HG02884 (cell line): ENCODE measurements around the gene ZFYVE27.
"Not testable (repeated sequence)": the region's sequence is repeated elsewhere in the genome, so short reads cannot be mapped to it uniquely, and the experiment has no call there.

Source experiments
- ATAC-seq: cut with Tn5 transposase; IDR thresholded peaks from one replicate; pipeline ENCODE4 v1.9.1; 2021; ENCODE audit warnings: mild to moderate bottlenecking, moderate library complexity; ENCODE audit not compliant: unreplicated experiment

ZFYVE27 gene, protein sequence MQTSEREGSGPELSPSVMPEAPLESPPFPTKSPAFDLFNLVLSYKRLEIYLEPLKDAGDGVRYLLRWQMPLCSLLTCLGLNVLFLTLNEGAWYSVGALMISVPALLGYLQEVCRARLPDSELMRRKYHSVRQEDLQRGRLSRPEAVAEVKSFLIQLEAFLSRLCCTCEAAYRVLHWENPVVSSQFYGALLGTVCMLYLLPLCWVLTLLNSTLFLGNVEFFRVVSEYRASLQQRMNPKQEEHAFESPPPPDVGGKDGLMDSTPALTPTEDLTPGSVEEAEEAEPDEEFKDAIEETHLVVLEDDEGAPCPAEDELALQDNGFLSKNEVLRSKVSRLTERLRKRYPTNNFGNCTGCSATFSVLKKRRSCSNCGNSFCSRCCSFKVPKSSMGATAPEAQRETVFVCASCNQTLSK

DNA sequence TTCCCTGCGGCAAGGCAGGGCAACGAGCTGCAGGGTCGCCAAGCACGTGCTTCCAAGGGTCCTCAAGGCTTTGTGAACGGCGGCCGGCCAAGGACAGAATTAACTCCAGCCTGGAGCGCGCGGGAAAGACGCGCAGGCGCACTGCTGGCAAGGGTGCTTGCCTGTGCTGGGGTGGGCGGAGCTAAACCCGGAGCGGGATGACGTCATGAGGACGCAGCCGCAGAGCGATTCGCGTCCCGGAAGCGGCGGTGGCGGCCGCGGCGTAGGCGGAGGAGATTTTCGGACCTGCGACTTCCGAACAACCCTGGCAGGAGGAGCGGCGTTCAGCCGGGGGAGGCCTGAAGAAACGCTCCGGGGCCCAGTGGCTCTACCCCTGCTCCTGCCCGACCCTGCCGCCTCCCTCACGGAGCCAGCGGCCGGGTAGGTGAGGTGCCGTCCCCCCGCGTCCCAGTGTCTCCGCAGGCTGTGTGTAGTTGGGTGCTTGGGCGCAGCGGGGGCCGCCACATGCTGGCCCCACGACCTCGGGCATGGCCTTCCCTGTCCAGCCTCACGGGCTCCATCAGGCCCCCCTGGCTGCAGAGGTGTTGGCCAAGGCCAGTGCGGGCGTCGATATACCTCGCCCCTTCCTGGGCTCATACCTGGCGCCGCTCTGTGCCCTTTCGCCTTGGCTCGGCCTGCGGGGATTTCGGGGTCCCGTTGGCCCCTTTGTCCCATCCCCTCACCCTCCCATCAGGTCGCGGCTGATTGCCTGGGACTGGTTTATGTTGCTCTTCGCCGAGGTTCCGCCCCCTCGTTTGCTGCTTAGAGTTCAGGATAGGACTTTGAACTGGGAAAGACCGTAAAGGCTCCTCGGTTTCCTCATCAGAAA lies at the start of gene ZFYVE27:
TSS of gene ZFYVE27 (plus strand) at position 227 of the 868 bp plus-strand sequence. CDS start 1,350 bp downstream, outside the sequence.
- ATAC-seq = peak; percentile 76

DNA sequence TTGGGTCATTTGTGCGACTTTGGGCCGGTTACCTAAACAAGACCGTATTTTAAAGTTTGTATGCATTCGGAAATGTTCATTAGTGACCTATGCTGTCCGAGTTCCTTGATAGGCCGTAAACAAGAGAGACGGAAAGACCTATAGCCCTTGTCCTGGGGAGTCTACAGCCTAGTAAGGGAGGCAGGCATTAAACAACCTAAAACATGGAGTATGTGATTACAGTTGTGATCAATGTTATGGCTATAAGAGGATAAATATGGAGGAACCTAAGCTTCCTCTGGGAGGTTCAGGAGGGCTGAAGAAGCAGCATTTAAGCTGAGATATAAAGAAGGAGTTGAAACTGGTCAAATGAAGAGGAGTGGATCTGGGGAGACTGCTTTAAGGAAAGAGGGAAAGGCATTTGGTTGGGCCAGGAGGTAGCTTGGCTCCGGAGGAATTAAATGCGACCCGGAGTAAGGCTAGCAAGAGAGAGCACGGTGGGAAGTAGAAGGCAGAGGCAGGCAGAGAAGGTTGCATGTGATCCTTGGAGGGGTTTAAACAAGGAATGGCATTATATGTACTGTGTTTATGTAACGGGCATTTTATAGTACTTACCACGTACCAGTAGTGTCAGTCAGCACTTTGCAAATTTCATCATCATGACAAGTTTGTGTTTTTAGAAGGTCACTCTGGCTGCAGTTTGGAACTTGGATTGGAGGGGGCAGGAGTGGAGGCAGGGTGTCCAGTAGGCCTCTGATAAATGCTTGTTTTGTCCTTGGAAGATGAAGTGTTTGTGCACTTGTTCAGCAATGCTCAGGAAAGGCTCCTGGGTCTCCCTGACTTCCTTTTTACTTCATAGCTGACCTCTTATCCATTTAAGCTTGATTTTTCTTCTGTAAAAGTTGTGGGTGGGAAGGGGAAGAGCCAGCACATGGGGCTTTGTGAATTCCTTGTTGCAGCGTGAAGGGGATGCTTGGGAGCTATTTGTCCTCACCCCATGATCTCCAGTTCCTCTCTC lies 48.8 kb upstream of the ZFYVE27 start:
- no peak for ATAC-seq

DNA sequence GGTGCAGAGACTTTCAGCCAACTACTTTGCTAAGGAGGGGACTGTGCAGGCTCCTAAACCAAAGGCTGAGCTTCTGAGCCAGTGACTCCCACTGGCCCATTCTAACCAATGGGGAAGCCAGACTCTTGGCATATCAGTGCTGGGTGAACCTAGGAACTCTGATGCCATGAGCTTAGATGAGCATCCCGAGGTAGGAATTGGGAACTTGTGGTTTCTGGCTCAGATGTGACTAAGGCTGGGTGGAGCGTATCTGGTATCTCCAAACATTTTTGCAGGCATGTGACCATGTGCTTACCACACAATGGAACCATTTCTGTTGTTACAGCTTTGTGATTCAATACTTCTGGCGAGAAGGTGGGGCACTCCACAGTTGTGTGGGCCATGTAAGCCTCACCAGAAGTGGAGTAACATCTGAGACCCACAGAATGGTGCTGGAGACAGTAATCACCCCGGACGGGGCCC lies 47.3 kb upstream of the ZFYVE27 start:
- ATAC-seq = no peak

DNA sequence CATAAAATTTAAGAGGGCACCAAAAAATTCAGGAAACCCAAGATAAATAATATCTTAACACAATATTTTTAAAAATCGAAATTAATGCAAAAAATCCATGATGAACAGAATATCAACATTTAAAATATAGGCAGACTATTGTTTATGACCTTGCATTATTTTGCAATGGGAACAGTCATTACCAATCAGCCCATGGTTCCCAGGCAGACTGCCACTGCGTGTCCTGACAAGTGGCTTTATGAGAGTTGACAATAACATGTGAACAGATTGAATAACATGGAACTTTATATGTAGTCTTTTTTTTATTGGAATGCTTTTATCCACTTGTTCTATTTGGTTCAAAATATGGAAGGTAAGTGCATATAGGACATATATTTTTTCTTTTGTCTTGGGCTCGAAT lies 46.8 kb upstream of the ZFYVE27 start:
- ATAC-seq = no peak

DNA sequence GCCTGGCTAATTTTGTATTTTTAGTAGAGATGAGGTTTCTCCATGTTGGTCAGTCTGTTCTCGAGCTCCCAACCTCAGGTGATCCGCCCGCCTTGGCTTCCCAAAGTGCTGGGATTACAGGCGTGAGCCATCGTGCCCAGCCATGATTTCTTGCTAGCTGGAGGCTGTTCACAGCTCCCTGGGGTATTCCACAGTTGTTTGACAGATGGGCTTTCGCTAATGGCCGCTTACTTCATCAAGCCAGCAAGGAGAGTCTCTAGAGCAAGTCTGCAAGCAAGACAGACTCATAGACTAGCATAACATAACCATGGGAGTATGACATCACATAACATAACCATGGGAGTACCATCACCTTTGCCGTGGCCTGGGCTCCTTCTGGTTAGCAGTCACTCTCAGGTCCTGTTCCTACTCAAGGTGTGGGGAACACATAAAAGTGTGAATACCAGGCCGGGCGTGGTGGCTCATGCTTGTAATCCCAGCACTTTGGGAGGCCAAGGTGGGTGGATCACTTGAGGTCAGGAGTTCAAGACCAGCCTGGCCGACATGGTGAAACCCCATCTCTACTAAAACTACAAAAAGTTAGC lies 38.8 kb upstream of the ZFYVE27 start:
- not testable (repeated sequence) for ATAC-seq

DNA sequence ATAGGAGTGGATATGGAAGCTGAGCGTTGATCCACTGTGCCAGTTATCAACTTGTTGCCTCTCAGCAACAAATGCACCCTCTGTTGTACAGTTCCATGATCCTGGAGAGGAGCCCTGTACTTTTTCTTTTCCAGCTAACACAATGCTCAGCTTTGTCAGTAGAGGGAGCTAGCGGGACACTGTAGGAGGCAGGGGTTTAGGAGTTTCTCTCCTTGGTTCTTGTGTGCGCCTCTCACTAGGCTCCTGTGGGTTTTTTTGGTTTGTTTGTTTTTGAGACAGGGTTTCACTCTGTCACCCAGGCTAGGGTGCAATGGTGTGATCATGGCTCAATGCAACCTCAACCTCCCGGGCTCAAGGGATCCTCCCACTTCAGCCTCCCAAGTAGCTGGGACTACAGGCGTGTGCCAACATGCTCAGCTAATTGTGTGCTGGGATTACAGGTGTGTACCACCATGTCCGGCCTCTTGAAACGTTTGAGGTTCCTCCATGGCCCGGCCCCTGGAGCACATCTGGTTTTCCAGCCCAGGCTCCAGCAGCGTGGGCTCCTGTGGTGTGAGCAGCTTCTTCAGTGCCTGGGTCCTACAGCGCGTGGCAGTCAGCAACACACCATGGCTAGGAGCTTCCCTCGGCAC lies 35.4 kb upstream of the ZFYVE27 start:
- ATAC-seq = no peak

DNA sequence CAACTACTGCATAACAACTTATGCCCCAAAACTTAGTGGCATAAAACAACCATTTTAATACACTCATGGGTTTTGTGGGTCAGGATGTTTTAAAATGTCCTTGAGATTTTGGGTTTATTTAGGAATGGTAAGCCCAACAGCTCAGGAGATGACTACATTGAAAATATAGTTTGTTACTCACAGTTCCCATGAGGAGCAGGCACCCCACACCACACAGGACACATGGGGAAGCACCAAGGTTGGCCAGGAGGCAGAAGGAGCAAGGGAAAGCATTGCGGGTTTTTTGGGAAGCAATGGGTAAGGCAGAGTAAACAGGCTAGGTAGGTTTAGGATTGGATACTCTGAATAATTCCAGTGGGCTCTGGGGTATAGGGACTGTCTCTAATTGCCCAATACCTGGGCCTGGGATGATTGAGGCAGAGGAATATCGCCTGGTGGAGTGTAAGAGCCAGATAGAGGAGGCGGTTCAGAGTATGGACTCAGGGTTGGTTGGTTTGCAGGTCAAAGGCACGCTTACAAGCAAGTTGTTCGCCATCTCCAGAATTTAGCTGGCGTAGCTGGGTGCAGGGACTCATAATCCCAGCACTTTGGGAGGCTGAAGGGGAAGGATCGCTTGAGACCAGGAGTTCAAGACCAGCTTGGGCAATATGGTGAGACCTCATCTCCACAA lies 33.4 kb upstream of the ZFYVE27 start:
- ATAC-seq = no peak

DNA sequence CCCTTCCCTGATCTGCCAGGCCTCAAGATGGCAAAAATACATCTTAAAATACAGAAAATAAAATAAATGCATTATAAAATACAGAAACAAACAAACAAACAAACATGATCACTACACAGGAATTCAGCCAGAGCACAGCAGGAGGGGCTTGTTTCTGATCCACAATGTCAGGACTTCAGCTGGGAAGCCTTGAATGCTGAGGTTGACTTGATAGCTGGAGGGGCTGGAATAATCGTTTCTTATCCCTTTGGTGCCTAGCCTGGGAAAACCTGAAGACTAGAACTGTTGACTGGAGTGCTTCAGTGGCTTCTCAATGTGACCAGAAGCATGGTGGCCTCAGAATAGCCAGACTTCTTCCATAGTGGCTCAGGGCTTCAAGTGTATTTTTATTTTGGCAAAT lies 32.6 kb upstream of the ZFYVE27 start:
- ATAC-seq = no peak

DNA sequence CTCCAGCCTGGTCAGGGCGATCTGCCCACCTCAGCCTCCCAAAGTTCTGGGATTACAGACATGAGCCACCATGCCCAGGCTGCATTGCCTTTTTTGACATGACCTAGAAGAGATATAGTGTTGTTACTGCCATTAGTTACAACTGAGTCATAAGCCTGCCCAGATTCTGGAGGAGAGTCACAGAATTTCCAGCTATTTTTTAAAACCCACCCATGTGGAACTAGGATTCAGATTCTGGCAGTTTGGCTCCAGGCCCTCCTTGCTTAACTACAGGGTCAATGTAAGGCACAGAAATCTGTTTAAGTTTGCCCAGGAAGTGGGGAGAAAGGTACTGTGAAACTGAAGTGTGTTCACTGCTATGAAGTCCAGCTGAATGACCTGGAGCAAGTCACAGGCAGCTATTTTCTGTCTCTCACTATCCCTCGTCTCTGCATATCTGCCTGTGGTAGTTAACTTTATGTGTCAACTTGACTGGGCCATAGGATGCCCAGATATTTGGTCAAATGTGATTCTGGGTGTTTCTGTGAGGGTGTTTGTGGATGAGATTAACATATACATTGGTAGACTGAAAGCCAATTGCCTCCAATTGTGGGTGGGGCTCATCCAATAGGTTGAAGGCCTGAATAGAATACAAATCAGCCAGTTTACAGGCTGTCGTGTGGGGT lies 31.8 kb upstream of the ZFYVE27 start:
- no peak for ATAC-seq

DNA sequence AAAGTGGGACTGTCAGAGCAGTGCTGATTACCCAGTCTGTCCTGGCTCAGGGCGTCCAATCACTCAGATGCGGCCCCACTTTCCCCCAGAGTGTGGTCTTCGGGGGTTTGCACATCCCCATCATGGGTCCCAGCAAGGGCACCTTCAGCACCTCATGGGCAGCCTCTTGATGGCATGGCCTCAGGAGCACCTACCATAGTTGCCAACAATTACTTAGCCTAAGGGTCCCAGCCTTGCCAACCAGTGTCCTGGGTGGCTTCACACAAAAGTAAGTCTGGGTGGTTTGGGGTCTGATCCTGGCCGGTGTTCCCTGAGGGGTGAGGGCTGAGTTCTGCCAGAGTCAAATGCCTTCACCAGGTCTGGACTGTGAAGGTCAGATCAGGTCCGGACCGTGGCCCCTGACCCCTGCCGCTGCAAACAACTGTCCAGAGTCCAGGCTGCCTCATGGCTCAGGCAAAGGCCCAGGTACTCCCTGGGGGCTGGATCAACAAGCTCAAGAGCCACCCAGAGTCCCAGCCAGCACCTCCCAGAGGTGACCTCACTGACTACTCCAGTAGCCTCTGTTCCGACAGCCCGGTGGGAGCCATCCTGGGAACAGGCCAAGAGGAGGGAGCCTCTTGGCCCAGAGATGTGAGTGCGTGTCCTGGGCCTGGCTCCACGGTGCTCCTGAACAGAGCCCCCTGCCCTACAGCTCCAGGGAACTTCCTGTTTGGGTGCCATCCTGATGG lies 29.6 kb upstream of the ZFYVE27 start:
- no peak for ATAC-seq

DNA sequence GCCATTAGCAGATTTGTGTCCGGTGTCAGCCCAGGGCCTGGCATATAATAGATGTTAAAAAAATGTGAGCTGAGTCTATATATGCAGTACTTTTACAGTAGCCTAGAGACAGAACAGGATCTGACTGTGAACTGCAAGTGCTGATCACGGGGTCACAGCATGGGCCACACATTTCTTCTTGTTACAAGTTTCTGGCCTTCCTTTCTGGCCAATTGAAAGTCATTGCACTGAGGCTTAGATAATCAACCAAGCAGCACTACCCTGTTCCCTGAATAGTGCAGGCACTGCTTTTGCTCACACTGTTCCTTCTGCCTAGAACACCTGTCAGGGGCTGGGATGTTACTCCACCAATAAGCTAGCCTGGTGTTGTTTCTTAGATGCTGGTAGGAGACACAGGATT lies 28.8 kb upstream of the ZFYVE27 start:
- no peak for ATAC-seq

DNA sequence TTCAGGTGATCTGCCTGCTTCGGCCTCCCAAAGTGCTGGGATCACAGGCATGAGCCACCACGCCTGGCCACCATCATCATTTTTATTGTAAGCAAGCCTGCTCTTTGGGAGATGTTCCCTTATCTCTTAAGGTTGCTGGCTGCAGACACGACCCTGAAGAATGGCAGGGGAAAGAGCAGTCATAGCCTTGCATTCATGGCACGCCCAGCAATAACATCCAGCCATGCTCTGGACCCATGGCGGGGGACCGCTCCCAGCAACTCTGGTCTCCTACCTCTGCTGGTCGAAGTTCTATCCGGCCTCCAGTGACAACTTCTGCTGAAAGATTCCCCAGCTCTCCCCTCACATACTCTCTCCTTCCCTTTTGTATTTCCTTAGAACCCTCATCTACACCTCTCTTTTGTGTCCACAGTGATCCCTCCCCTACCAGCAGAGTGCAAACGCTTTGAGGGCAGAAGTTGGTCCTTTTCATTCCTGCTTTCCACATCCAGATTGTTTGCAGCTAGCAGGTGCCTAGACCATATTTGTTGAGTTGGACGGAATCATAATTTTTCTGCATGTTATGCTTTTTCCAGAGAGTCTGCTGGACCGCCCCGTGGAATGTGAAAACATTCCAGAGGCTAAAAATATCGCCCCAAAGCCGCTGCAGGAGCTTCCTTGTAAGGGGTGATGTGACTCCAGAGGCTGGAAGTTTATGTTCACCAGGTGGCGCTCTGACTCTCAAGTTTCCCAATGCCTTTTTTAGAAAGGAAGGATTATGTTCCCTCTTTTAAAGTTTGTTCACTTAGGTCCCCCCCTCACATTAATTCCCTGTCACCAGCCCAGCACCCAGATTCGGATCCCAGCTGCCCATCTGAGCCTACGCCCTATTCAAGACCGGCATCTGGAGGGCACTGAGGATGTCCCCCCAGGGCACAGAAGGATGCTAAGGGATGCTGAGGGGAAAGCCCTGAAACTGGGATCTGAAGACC lies 27.7 kb upstream of the ZFYVE27 start:
- no peak for ATAC-seq

DNA sequence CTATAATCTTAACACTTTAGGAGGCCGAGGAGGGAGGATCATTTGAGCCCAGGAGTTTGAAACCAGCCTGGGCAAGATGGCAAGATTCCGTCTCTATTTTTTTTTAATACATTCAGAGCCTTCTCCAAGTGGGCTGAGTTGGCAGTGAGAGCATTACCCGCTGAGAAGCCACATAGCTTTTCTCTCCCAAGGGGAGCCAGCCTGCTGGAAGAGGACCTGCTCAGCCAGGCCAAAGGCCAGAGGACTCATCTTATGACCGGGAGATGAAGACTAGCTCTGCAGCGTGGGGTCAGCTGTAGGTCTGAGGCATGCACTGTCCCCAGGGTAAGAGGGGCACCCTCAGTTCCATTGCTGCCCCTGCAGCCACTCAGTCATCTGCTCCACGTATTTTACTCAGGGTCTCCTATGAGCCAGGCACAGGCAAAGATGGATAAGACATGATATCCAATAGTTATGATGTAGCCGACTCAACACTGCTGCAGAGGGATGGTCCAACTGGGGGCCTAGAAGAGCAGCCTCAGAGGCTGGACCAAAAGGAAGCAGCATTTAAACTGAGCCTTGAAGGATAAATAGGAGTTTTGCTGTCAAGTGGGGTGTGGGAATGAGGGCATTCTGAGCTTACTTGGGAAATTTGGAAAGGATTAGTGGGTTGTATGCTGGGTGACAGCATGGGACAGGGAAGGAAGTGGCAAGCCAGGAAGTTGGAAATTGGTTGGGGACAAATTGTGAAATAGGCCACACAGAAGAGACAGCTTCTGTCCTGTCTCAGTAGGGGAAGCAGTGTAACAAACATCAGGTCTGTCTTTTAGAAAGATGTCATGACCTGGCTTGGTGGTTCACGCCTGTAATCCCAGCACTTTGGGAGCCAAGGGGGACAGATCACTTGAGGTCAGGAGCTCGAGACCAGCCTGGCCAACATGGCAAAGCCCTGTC lies 25.0 kb upstream of the ZFYVE27 start:
- no peak for ATAC-seq

DNA sequence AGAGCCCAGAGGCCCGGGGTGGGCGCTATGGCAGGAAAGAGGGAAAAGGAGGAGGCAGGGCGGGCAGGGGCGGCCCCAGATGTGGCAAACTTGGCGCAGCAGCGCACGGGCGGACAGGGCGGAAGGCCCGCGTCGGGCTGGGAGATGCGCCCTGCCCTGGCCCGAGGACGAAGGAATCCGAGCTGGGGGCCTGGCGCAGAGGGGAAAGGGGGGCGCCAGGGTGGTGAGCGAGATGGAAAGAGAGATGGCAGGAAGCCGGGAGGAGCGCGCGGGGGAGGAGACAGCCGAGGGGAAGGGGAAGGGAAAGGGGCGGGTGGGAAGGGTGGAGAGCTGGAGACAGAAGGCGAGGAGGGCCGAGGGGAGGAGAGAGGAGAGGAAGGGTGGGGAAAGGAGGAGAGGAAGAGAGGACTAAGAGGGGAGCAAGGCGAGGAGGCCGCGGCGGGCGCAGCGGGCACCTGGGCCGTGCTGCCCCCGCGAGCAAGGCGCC lies 23.5 kb upstream of the ZFYVE27 start, which contains the start of gene MARVELD1:
TSS of gene MARVELD1 (plus strand) at position 392 of the 487 bp plus-strand sequence. CDS start 147 bp downstream, outside the sequence.
- no peak for ATAC-seq

DNA sequence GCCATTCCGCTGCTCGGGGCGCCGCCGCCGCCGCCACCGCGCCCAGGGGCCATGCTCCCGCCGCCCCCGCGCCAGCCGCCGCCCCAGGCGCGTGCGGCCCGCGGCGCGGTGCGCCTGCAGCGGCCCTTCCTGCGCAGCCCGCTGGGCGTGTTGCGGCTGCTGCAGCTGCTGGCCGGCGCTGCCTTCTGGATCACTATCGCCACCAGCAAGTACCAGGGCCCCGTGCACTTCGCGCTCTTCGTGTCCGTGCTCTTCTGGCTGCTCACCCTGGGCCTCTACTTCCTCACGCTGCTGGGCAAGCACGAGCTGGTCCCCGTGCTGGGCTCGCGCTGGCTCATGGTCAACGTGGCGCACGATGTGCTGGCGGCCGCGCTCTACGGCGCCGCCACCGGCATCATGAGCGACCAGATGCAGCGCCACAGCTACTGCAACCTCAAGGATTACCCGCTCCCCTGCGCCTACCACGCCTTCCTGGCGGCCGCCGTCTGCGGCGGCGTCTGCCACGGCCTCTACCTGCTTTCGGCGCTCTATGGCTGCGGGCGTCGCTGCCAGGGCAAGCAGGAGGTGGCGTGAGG lies 23.0 kb upstream of the ZFYVE27 start:
- ATAC-seq = peak; percentile 67
